GM12872 (cell line): ENCODE results near the gene ADGRF5.

Source experiments
- TF ChIP-seq, protein P1 (sequence below): IDR thresholded peaks from 3 replicates; pipeline ENCODE4 v1.5.1; 2011; ENCODE audit warnings: low read depth, mild to moderate bottlenecking, low read length, moderate library complexity; ENCODE audit not compliant: insufficient read depth

Gene ADGRF5

DNA sequence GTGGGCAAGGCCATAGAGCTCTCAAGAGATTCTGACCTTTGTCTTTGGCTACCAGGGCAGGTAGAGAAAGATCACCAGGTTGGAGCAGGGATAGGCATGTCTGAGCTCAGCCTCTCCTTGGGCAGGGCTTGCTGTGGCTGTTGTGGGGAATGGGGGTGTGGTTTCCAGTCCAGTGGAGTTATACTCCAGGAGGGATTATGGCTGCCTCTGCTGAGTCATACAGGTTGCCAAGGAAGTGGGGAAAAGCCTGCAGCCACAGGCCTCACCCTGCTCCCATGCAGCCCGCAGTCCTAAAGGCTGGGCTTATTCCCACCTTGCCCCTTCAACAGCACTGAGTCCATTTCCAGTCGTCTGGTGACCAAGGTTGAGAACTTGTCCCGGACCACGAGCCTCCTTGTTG lies 106.6 kb downstream of the ADGRF5 start:
- TF ChIP-seq, protein P1, sequence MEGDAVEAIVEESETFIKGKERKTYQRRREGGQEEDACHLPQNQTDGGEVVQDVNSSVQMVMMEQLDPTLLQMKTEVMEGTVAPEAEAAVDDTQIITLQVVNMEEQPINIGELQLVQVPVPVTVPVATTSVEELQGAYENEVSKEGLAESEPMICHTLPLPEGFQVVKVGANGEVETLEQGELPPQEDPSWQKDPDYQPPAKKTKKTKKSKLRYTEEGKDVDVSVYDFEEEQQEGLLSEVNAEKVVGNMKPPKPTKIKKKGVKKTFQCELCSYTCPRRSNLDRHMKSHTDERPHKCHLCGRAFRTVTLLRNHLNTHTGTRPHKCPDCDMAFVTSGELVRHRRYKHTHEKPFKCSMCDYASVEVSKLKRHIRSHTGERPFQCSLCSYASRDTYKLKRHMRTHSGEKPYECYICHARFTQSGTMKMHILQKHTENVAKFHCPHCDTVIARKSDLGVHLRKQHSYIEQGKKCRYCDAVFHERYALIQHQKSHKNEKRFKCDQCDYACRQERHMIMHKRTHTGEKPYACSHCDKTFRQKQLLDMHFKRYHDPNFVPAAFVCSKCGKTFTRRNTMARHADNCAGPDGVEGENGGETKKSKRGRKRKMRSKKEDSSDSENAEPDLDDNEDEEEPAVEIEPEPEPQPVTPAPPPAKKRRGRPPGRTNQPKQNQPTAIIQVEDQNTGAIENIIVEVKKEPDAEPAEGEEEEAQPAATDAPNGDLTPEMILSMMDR = no peak

DNA sequence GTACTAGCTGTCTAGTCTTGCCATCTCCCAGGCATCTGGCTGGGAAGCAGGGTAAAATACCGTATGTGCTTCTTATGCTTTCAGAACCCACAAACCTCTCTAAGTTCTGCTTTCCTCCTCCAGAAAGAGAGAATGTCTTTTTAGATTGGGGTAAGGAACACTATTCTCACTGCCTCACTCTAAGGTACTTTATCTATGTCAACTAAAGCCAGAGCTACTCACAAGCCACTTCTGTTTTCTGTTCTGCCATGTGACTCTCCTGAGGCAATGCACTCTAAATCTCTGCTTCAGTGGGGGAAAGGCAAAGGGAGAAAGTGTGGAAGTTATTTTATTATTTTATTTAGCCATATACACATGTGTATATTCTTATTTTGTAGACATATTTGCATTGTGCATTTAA lies 112.9 kb downstream of the ADGRF5 start:
- TF ChIP-seq, protein P1 = no peak
